Endothelial cell of umbilical vein (primary cell): Measurements from ENCODE around the gene PAX8. TPM values are rescaled to one million over a fixed set of nuclear protein-coding genes. Genes with fewer than 3 reads are reported as not detected.

Experiments used
- BruUV-seq: library from RNA; stranded (reverse); fragments of 400-500 nt; replicated peaks from 2 replicates; lab custom pipeline; 2021; lab: Mats Ljungman, UMichigan
- CTCF ChIA-PET: fragments of 300-600, 350-600 bp; sonication (Branson Sonifier 250); formaldehyde crosslinking; loops from one replicate; lab custom pipeline; 2021; ENCODE audit warnings: antibody characterized with exemption, inconsistent platforms; lab: Charles Lee
- POLR2A ChIA-PET: fragments of 300-600, 350-600 bp; sonication (Branson Sonifier 250); formaldehyde crosslinking; loops from one replicate; lab custom pipeline; 2021; ENCODE audit warnings: antibody characterized with exemption, inconsistent platforms; lab: Charles Lee
- DNase-seq: peaks from one replicate; pipeline ENCODE4 v3.0.0-alpha.2; 2011; ENCODE audit warnings: low read depth, low spot score
- FAIRE-seq: peaks from 2 replicates; lab custom pipeline; 2011; peaks lifted over from hg19 to GRCh38; lab: Jason Lieb, UNC
- H2AFZ ChIP-seq: 2 replicates; pipeline ENCODE4 v1.6.0; 2012; ENCODE audit warnings: low read depth, low read length, control low read depth, inconsistent platforms
- H3K27ac ChIP-seq: 2 replicates; pipeline ENCODE4 v1.5.1; 2011; ENCODE audit warnings: low read depth, mild to moderate bottlenecking, control low read depth, low read length, moderate library complexity; ENCODE audit not compliant: insufficient read depth
- H3K27me3 ChIP-seq, 2 experiments: 2 replicates each; pipeline versions ENCODE4 v1.6.0 to v1.6.1; 2011; ENCODE audit warnings: low read length in 2 of 2, mixed read lengths in 1 of 2; ENCODE audit not compliant: control insufficient read depth in 2 of 2, insufficient read depth in 2 of 2
- H3K36me3 ChIP-seq, 2 experiments: 2 replicates in 1 of 2; 3 replicates in 1 of 2; pipeline ENCODE4 v1.5.1; 2011; ENCODE audit warnings: low read length in 2 of 2, mild to moderate bottlenecking in 1 of 2, moderate library complexity in 1 of 2; ENCODE audit not compliant: control insufficient read depth in 2 of 2, insufficient read depth in 2 of 2; ENCODE audit errors: extremely low read depth in 1 of 2
- H3K4me1 ChIP-seq: 3 replicates; pipeline ENCODE4 v1.5.1; 2011; ENCODE audit warnings: mild to moderate bottlenecking, low read length; ENCODE audit not compliant: control insufficient read depth, insufficient read depth; ENCODE audit errors: extremely low read depth
- H3K4me2 ChIP-seq: 2 replicates; pipeline ENCODE4 v1.6.1; 2011; ENCODE audit warnings: low read length, control low read depth, mixed read lengths; ENCODE audit not compliant: insufficient read depth
- H3K4me3 ChIP-seq, 3 experiments: fragments of 200-600 bp in 1 of 3; sonication (generic), shearing (Covaris generic) in 1 of 3; replicated peaks in 1 of 3; 2 replicates each; pipeline ENCODE4 v1.5.1; 2011 to 2016; ENCODE audit warnings: control low read depth in 3 of 3, low read length in 3 of 3, mild to moderate bottlenecking in 2 of 3, inconsistent platforms in 1 of 3, low read depth in 1 of 3, moderate library complexity in 1 of 3; ENCODE audit not compliant: insufficient read depth in 1 of 3
- H3K79me2 ChIP-seq: 2 replicates; pipeline ENCODE4 v1.6.0; 2012; ENCODE audit warnings: low read length, inconsistent platforms; ENCODE audit not compliant: control insufficient read depth, insufficient read depth
- H3K9ac ChIP-seq: replicated peaks from 2 replicates; pipeline ENCODE3; 2011; ENCODE audit warnings: low read length, control low read depth; ENCODE audit not compliant: insufficient read depth; ENCODE audit errors: extremely low read depth
- H3K9me1 ChIP-seq: replicated peaks from 3 replicates; pipeline ENCODE4 v1.6.0; 2011; ENCODE audit warnings: mild to moderate bottlenecking, low read length; ENCODE audit not compliant: control insufficient read depth, insufficient read depth; ENCODE audit errors: extremely low read depth
- H3K9me3 ChIP-seq: replicated peaks from 2 replicates; pipeline ENCODE4 v1.5.1; 2012; ENCODE audit warnings: low read length, inconsistent platforms; ENCODE audit not compliant: control insufficient read depth, insufficient read depth
- H4K20me1 ChIP-seq: replicated peaks from 2 replicates; pipeline ENCODE3; 2011; ENCODE audit warnings: mild to moderate bottlenecking, low read length; ENCODE audit not compliant: control insufficient read depth, insufficient read depth; ENCODE audit errors: extremely low read depth
- CTCF ChIP-seq, 2 donors: IDR thresholded peaks; 1 replicate in 1 of 2; 2 replicates in 1 of 2; pipeline ENCODE4 v1.5.1; 2011; ENCODE audit warnings: low read length in 2 of 2, mild to moderate bottlenecking in 2 of 2, moderate library complexity in 2 of 2, control low read depth in 1 of 2, inconsistent platforms in 1 of 2, low read depth in 1 of 2; ENCODE audit not compliant: insufficient read depth in 1 of 2; ENCODE audit errors: extremely low read depth in 1 of 2
- EZH2 ChIP-seq: IDR thresholded peaks from 2 replicates; pipeline ENCODE4 v1.6.1; 2012; ENCODE audit warnings: borderline replicate concordance, low read depth, mild to moderate bottlenecking, moderate library complexity, low read length, inconsistent platforms; ENCODE audit not compliant: severe bottlenecking
- FOS ChIP-seq: IDR thresholded peaks from 2 replicates; pipeline ENCODE4 v1.6.1; 2011; ENCODE audit warnings: mild to moderate bottlenecking, low read length, moderate library complexity, borderline replicate concordance; ENCODE audit not compliant: insufficient read depth
- GATA2 ChIP-seq: IDR thresholded peaks from 2 replicates; pipeline ENCODE4 v1.7.0; 2011; ENCODE audit warnings: low read depth, mild to moderate bottlenecking, moderate library complexity, mixed read lengths, low read length; ENCODE audit not compliant: insufficient read length, insufficient read depth
- JUN ChIP-seq: IDR thresholded peaks from 2 replicates; pipeline ENCODE4 v1.6.1; 2011; ENCODE audit warnings: borderline replicate concordance, low read depth; ENCODE audit not compliant: insufficient read length, insufficient read depth
- MAX ChIP-seq: IDR thresholded peaks from 2 replicates; pipeline ENCODE4 v1.6.1; 2011; ENCODE audit not compliant: insufficient read depth, insufficient read length
- MYC ChIP-seq: IDR thresholded peaks from one replicate; pipeline ENCODE4 v1.6.1; 2011; ENCODE audit warnings: mild to moderate bottlenecking, low read depth, low read length
- POLR2A ChIP-seq: IDR thresholded peaks from 2 replicates; pipeline ENCODE4 v1.6.1; 2012; ENCODE audit warnings: low read depth, mild to moderate bottlenecking, control low read depth, low read length
- POLR2AphosphoS5 ChIP-seq: IDR thresholded peaks from 2 replicates; pipeline ENCODE4 v1.6.1; 2012; ENCODE audit warnings: low read depth, mild to moderate bottlenecking, control low read depth, low read length, moderate library complexity; ENCODE audit not compliant: insufficient read depth
- dilution Hi-C: fragments of 300-500 bp; cut with MboI; formaldehyde crosslinking; loops from one replicate; pipeline ENCODE4 v1.15.0; 2019; ENCODE audit warnings: low sequenced_read_pairs; ENCODE audit not compliant: extremely low pct_ligation_motif_present
- intact Hi-C: fragments of 100-400 bp; cut with micrococcal nuclease; formaldehyde crosslinking; loops from one replicate; pipeline ENCODE4 v1.10.0; 2022
- polyA plus RNA-seq, 4 experiments: library from polyadenylated mRNA; depleted of rRNA in 3 of 4; stranded (reverse) in 3 of 4; unstranded in 1 of 4; fragments of >200 nt; gene quantifications; 2 replicates each; pipeline versions ENCODE4 v1.2.1 to v1.2.3, GENCODE V29; 2011 to 2012; ENCODE audit warnings: missing spikeins in 1 of 4
- total RNA-seq: library from RNA; stranded (reverse); gene quantifications from 2 replicates; pipeline ENCODE4 v1.2.3, GENCODE V29; 2021

Gene PAX8
- total and polyA plus RNA-seq, 2 donors (not counting 3 experiments of a cell fraction or from before 2014, with no cell fraction given), result 0.22 to 0.62 TPM

GRCh38 chr2:113218283-113219091 is 60.2 kb downstream of the PAX8 start:
- H3K4me1 ChIP-seq, result peaks cover 16% of the 10 kb centered on the region
- ChIA-PET POLR2A (no interaction called here), CTCF (interaction anchor here (1.0 to 8.0 kb wide), 5 partner anchors 16 to 172 kb away, joined by 3 to 122 read pairs (median 5); no protein-coding TSS in a partner anchor)
- no peaks in the 10 kb centered on the region for H3K79me2 ChIP-seq
- TF ChIP-seq FOS (no peak), CTCF (IDR thresholded peaks at IDR 0.05; ENCODE audit: extremely low read depth in 1 of 2, insufficient read depth in 1 of 2, low read depth in 1 of 2, low read length in 2 of 2) (no peak), JUN (no peak), GATA2 (no peak), POLR2AphosphoS5 (no peak), MAX (no peak), POLR2A (no peak), MYC (no peak), EZH2 (no peak)
- no peak overlapping the region for H3K27ac ChIP-seq
- H3K9me3 ChIP-seq, result no peaks in the 10 kb centered on the region
- H3K27me3 ChIP-seq, result peaks cover 0 to 5% of the 10 kb centered on the region in 2 experiments
- no peak overlapping the region for H3K4me2 ChIP-seq
- H4K20me1 ChIP-seq, result no peaks in the 10 kb centered on the region
- H3K9ac ChIP-seq, result no peak overlapping the region
- H2AFZ ChIP-seq, result no peak overlapping the region
- H3K4me3 ChIP-seq, result no peak overlapping the region
- H3K36me3 ChIP-seq, result no peaks in the 10 kb centered on the region
- DNase-seq, result no peak
- no peak for FAIRE-seq
- dilution Hi-C loops, result no loop called here
- intact Hi-C loops, result no loop called here
- no TSS peak for BruUV-seq
- no peaks in the 10 kb centered on the region for H3K9me1 ChIP-seq
